ENCODE results near the gene RNF138.

GRCh38 chr18:32167980-32168730 is 76.5 kb downstream of the RNF138 start:
- TF ChIP-seq CTCF (conservative IDR thresholded peaks at IDR 0.05; ENCODE audit: low read depth, low read length): no peak
- TF ChIP-seq EZH2 (IDR thresholded peaks at IDR 0.05; ENCODE audit: borderline replicate concordance, low read depth, low read length, poor library complexity, severe bottlenecking): no peak

Measured in A673 (cell line).